Vagina (tissue), 2 donors: ENCODE results near the gene MAPK8IP2.

Experiments used
- POLR2A ChIP-seq, 2 donors: fragments of 450-650 bp; IDR thresholded peaks; one replicate each; pipeline ENCODE4 v1.6.1; 2017; ENCODE audit warnings: antibody characterized with exemption in 2 of 2, mild to moderate bottlenecking in 2 of 2, moderate library complexity in 2 of 2
- POLR2AphosphoS5 ChIP-seq, 2 donors: sonication (generic); formaldehyde crosslinking; IDR thresholded peaks; one replicate each; pipeline ENCODE4 v1.9.0; 2017; ENCODE audit warnings: antibody characterized with exemption in 2 of 2, mild to moderate bottlenecking in 2 of 2, low read depth in 1 of 2; ENCODE audit not compliant: insufficient read depth in 1 of 2
- TF ChIP-seq, protein P1 (sequence below), 3 experiments: fragments of 450-650 bp in 2 of 3; fragments of 200-600 bp in 1 of 3; sonication (generic) in 1 of 3; IDR thresholded peaks; one replicate each; pipeline ENCODE4 v1.5.1; 2017 to 2019; ENCODE audit warnings: antibody characterized with exemption in 3 of 3, mild to moderate bottlenecking in 2 of 3, moderate library complexity in 2 of 3

DNA sequence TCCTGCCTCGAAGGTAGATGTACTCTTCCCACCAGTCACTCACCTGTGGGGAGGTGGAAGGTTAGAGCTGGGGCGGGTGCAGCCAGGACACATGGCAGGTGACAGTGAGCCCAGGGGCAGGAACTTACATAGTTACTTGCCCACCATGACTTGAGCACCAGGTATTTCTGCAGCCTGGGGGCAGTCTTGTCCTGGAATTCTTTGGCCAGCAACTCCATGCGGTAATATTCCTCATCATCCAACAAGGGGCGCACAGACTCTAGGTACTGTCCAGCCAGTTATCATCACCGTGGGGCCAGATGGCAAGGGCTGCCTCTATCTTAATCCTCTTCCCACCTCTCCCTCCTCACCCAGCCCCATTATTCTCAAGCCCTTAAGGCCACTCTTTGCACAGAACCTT, 24.5 kb upstream of the MAPK8IP2 start:
- TF ChIP-seq, protein P1, sequence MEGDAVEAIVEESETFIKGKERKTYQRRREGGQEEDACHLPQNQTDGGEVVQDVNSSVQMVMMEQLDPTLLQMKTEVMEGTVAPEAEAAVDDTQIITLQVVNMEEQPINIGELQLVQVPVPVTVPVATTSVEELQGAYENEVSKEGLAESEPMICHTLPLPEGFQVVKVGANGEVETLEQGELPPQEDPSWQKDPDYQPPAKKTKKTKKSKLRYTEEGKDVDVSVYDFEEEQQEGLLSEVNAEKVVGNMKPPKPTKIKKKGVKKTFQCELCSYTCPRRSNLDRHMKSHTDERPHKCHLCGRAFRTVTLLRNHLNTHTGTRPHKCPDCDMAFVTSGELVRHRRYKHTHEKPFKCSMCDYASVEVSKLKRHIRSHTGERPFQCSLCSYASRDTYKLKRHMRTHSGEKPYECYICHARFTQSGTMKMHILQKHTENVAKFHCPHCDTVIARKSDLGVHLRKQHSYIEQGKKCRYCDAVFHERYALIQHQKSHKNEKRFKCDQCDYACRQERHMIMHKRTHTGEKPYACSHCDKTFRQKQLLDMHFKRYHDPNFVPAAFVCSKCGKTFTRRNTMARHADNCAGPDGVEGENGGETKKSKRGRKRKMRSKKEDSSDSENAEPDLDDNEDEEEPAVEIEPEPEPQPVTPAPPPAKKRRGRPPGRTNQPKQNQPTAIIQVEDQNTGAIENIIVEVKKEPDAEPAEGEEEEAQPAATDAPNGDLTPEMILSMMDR (IDR thresholded peaks at IDR 0.05), result no peak
- TF ChIP-seq POLR2AphosphoS5 (IDR thresholded peaks at IDR 0.05; ENCODE audit: insufficient read depth in 1 of 2, low read depth in 1 of 2) (no peak), POLR2A (IDR thresholded peaks at IDR 0.05) (no peak)
